ENCODE measurements around the gene PFKL.
"Not testable (repeated sequence)": the region's sequence is repeated elsewhere in the genome, so short reads cannot be mapped to it uniquely, and the experiment has no call there.

The PFKL gene

DNA sequence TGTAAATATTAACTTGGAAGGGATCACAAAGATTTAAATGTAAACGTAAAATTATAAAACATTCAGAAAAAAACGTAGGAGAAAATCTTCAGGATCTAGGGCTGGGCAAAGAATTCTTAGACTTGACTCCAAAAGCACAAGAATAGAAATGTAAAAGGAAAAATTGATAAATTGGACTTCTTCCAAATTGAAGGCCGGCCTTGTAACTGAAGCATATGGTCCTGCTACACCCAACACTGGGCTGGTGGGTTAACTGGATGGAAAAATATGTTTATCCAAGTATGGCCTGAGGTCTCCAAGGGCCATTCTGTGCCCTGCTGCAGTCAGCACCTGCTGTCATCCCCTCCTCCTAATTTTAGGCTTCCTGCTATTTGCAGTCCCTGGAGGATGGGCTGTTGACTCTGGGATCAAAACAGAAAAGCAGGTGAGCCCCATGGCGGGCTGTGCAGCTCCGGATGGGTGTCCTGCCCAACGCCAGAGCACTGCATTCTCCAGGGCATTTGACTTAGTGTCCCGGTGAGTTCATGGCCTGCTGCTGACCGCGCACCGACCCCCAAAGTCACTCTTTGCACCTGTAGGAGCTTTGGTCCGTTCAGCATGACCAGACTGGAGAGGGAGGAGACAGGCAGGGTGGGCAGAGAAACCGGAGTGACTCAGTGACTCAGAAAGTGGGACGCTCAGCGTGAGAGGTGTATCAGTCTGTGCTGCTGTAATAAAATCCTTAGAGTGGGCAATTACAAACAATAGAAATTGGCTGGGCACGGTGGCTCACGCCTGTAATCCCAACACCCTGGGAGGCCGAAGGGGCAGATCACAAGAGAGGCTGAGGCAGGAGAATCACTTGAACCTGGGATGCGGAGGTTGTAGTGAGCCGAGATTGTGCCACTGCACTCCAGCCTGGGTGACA is 20.2 kb upstream of the PFKL start:
- DNase-seq (ENCODE audit: low read depth) = no peak

DNA sequence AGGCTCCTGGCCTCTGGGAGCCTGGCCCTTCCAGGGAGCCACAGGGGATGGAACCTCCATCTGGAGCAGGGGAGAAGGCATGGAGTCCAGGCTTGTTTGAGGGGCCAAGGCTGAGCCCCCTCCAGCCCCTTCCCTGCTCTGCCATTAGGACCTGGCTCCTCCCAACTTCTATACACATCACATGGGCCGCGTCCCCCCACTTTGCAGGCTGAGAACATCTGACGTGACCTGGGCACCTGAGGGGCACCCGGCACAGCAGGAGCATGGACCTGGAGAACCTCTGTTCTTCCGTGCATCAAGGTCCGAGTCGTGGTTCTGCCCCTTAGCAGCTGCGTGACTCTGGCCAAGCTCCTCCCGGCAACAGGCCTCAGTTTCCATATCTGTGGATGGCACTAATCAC is 18.1 kb upstream of the PFKL start:
- no peak for DNase-seq (ENCODE audit: low read depth)

DNA sequence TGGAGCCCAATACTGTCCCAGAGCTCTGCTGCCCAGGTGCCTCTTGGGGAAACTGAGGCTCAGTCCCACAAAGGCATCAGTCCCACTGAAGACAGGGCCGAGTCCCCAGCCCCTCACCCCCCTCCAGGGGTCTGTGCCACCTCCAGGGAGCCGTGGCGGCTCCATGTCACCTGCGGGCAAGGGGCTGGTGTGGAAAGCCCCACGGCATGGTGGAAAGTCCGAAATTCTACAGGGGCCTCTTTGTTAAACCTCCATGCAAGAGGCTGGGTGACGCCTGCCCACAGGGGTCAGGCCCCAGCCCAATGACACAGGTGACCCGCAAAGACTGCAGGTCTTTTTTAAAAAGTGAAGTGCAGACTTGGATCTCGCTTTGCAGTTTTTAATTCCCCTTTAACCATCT is 17.5 kb upstream of the PFKL start:
- no peak for DNase-seq (ENCODE audit: low read depth)

DNA sequence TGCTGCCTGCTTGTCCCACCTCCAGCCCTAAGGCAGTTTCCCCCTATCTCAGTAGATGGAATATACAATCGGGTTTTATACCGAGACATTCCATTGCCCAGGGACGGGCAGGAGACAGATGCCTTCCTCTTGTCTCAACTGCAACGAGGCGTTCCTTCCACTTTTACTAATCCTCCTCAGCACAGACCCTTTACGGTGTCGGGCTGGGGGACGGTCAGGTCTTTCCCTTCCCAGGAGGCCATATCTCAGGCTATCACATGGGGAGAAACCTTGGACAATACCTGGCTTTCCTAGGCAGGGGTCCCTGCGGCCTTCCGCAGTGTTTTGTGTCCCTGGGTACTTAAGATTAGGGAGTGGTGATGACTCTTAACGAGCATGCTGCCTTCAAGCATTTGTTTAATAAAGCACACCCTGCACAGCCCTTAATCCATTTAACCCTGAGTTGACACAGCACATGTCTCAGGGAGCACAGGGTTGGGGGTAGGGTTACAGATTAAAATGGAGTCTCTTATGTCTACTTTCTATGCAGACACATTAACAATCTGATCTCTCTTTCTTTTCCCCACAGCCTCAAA is 16.6 kb upstream of the PFKL start:
- not testable (repeated sequence) for DNase-seq (ENCODE audit: low read depth)

DNA sequence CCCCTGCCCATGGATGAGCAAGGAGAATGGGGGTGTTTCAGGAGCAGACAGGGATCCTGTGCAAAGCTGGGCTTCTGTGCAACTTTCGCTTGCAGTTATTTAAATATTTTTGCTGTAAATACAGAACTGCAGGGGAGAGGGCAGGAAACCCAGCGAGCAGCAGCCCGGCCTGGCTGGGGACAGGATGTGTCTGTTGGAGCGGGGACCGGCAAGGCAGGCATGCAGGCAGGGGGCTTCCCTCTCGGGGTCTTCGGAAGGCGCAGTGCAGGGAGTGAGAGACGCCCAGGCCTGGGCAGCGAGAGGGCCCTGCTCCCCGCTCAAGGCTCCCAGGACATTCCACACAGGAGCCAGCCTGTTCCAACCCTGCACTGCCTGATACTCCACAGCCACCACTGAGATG is 15.9 kb upstream of the PFKL start:
- DNase-seq (ENCODE audit: low read depth) = no peak

DNA sequence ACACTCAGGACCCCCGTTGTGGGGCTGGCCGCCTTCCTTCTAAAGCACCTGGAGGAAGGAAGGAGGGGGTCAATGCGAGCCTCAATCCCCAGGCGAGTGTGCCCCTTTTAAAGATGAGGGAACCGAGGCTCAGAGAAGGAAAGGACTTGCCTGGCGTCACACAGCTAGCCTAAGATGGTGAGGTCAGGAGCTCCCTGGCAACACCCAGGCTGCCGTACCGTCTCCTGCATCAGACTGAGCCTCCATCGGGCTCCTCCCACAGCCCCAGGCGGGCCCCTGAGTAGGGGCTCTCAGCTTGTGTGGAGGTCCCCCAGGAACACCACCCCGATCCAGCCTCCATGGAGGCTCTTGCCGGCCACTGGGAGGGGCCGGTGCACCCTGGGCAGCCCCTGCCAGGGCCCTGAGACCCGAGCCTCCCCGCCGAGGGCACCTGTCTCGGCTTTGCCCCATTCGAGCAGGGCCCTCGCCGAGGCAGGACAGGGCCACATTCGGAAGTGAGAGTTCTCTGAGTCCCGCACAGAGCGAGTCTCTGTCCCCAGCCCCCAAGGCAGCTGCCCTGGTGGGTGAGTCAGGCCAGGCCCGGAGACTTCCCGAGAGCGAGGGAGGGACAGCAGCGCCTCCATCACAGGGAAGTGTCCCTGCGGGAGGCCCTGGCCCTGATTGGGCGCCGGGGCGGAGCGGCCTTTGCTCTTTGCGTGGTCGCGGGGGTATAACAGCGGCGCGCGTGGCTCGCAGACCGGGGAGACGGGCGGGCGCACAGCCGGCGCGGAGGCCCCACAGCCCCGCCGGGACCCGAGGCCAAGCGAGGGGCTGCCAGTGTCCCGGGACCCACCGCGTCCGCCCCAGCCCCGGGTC is 14.5 kb upstream of the PFKL start, which contains the start of gene AIRE:
Gene AIRE, plus strand, starts transcription at position 739 of the 855 bp plus-strand sequence. CDS start 131 bp downstream, outside the sequence.
- DNase-seq (ENCODE audit: low read depth) = no peak

DNA sequence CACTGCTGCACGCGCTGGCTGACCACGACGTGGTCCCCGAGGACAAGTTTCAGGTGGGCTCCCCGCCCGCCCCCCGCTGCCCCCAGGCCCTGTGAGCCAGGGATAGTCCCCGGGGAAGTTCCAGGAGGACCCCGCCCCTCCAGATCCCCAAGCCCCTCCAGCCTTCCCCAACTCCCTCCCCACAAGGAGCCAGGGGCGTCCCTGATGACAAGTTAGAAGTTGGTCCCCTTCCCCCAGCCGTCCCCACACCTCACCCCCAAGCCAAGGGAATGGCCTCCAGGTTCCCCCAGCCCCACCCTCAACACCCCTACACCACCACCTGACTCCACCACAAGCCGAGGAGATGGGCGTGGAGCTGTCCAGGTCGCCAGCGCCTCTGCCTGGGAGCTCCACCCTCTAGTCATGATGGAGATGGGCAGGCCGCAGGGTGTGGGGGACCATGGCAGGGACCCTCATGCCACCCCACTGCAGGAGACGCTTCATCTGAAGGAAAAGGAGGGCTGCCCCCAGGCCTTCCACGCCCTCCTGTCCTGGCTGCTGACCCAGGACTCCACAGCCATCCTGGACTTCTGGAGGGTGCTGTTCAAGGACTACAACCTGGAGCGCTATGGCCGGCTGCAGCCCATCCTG is 13.7 kb upstream of the PFKL start:
- DNase-seq (ENCODE audit: low read depth) = no peak

DNA sequence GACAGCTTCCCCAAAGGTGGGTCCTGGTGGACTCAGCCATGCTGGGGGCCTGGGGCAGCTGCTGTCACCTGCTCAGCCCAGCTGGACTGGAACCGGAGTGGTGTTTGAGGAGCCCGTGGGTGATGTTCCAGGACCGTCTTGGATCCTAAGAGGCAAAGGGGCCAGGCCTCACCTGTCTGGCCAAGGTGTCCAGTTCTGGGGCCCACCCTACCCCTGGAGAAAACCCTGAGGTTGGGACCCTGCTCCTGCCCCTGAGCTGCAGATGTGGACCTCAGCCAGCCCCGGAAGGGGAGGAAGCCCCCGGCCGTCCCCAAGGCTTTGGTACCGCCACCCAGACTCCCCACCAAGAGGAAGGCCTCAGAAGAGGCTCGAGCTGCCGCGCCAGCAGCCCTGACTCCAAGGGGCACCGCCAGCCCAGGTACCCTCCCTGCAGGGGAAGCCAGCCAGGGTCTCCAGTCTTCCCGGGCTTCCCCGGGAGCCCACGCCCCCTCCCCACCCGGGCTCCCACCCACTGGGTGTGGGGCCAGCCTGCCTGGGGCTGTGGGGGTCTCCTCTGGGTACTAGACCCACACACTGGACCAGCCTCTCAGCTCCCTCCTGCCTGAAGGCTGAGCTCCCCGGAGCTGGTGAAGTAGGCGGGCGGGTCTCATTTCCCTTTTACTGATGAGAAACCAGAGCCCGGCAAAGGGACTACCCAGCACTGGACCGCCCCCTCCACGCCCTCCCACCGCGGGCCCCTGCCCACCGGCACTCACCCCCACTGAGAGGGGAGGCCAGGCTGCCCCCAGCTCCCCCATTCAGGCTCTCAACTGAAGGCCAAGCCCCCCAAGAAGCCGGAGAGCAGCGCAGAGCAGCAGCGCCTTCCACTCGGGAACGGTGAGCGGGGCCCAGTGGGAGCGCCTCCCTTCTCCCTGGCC is 12.9 kb upstream of the PFKL start:
- no peak for DNase-seq (ENCODE audit: low read depth)

DNA sequence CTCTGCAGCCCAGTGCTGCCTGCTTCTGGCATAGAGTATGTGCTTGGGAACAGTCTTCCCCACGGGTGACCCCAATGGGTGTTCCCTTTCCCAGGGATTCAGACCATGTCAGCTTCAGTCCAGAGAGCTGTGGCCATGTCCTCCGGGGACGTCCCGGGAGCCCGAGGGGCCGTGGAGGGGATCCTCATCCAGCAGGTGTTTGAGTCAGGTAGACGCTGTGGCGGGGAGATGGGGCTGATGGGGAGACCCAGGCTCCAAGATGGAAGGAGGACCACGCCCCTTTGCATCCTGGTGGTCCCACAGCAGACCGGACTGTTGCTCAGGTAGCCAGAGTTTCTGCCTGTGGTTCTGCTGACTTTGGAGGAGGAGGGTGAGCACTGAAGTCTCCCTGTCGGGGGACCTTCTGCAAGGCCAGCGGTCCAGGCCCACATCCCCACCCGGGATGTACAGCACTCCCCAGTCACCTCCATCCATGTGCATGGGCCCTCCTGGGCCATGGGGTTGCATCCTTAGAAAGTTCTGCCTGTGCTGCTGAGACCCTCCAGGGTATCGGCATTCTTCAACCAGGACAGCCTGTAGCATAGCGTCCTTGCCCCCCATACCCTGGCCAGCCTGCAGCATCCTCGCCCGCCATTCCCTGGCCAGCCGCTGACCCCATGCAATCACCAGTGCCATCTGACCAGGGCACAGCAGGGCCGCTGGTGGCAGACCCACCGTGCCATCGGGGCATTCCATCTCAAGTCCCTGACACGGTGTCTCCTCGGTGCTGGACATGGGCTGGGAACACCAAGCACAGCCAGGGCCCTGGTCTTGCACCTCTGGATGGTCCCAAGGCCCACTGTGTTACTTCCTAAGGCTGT is 11.4 kb upstream of the PFKL start:
- no peak for DNase-seq (ENCODE audit: low read depth)

DNA sequence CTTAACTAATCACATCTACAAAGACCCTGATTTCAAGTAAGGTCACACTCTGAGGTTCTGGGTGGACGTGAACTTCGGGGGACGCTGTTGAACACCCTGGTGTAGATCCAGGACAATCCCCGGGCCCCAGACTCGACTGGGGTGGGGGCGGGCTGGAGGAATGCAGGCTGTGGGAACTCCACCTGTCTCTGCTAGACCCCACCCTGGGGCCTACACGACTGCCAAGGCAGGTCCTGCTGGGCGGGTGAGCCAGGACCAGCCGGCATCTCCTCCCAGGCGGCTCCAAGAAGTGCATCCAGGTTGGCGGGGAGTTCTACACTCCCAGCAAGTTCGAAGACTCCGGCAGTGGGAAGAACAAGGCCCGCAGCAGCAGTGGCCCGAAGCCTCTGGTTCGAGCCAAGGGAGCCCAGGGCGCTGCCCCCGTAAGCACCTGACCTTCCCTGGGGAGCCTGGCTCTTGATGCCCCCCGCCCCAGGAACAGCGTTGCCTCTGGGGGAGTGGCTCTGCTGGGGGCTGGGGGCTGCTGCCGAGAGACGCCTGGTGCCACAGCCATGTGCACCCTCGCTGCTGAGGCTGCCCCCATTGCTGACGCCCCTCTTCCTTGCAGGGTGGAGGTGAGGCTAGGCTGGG is 10.4 kb upstream of the PFKL start:
- no peak for DNase-seq (ENCODE audit: low read depth)

DNA sequence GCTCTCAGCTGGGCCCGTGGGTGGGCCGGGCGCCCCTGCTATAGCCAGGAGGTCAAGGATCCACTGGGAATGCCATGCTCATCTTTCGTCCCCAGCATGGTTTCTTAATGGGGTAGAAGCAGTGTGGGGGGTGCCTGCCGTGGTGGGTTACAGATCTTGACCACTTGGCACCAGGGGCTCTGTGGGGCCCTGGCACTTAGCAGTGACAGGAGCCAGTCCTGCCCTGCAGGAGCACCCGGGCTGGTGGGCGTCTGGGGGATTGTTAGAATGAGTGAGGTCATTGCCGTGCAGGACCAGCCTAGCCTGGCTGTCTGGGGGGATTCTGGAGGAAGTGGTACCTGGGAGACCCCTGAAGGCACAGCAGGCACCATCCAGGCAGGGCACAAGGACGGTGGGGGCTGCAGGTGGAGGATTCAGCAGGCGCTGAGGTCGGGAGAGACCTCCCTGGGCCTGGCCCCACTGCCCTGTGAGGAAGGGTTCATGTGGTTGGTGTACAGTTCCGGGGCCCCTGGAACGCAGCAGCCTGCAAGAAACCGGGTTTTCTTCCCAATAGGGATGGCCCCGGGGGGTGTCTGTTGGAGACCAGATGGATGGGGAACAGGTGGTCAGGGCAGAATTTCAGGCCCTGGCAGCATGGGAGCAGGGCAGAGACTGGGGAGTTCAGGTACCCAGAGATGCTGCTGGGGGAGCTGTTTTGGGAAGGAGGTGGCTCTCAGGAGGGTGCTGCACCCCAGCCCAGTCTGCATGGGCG is 9.4 kb upstream of the PFKL start:
- DNase-seq (ENCODE audit: low read depth) = no peak

DNA sequence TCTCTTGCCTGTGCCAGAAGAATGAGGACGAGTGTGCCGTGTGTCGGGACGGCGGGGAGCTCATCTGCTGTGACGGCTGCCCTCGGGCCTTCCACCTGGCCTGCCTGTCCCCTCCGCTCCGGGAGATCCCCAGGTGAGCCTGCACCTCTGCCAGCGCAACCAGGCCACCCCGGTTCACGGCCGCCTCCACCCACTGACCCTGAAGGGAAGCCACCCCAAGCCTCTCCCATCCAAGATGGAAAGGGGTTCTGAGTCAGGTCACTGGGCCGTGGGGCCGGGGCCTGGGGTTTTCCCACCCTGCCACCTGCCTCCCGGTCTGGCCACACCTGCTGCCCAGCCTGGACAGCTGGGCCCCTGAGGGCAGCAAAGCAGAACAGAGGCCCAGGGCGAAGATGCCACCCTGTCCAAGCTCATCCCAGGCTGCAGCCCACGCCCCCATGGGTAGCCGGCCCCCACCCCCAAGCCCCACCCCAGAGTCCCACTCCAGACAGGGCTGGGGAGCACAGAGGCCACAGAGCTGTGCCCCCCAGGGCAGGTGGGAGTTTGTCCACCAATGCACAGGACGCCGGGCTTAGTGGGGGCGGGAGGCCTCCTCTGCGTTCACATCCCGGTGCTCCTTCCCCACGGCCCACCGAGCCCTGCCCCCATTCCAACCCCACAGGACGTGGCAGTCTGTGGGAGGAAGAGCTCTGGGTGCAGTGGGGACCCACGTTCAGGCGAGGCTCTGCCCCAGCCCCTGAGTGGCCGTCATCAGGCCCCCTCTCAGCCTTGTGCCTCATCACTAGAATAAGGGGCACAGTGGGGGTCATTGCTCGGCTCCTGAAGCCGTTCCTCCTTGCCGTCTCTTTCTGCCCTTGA is 8.5 kb upstream of the PFKL start:
- DNase-seq (ENCODE audit: low read depth) = no peak

DNA sequence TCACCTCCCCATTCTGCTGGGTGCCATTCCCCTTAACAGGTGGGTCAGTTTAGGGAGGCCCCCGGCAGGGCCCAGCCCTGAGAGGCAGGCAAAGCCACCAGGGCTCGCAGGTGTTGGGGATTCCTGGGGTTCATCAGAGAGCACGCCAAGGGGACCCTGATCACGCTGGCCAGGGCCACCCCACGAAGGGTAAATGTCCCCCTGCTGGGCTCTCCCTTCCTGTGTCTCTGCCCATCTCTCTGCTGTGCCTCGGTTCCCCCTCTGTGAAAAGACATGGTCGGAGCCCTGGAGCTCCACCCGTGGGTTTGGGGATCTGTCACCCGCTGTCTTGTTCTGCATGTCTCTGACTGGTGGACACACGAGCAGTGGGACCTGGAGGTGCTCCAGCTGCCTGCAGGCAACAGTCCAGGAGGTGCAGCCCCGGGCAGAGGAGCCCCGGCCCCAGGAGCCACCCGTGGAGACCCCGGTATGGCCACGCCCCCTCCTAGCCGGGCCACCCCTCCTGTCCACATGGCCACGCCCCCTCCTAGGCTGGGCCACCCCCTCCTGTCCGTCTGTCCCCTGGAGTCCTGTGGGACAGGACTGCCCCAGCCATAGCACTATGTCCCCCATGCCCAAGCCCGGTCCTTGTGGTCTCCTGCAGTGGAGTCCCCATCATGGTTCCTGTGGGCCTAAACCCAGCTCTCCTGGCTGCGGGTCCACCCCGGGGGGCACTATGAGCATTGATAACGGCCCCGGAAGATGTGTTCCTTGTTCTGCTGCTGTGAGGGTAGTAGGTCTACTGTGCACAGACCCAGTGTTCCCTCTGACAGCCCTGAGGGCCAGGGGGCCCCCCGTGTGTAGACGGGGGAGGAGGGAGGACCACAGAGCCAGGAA is 7.7 kb upstream of the PFKL start:
- no peak for DNase-seq (ENCODE audit: low read depth)

DNA sequence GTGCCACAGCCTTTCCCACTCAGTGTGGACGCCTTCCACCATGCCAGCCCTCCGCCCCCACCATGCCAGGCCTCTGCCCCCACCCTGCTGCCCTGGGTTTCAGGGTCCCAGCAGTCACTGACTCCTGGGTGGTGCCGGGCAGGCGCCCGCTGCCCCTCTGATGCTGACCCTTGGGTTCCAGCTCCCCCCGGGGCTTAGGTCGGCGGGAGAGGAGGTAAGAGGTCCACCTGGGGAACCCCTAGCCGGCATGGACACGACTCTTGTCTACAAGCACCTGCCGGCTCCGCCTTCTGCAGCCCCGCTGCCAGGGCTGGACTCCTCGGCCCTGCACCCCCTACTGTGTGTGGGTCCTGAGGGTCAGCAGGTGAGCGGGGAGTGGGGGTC is 7.0 kb upstream of the PFKL start:
- no peak for DNase-seq (ENCODE audit: low read depth)

DNA sequence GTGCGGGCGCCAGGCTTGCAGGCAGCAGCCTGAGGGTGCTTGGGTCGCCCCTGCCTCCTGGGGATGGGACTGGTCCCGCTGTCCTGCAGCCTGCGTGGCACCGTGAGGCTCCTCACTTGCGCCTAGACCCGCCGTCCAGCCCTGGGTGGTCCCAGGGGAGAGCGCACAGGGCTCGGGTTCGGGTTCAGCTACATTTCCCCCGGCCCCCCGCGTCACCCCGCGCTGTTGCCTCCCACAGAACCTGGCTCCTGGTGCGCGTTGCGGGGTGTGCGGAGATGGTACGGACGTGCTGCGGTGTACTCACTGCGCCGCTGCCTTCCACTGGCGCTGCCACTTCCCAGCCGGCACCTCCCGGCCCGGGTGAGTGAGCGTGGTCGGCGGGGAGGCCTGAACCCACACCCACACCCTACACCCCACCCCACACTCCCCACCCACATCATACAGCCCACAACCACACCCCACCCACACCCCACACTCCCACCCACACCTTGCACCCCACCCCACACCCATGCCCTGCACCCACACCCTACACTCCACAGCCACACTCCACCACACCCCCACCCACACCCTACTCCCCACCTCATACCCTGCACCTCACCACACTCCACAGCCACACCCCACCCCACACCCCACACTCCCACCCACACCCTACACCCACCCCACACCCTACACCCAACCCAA is 6.2 kb upstream of the PFKL start:
- DNase-seq (ENCODE audit: low read depth) = no peak

DNA sequence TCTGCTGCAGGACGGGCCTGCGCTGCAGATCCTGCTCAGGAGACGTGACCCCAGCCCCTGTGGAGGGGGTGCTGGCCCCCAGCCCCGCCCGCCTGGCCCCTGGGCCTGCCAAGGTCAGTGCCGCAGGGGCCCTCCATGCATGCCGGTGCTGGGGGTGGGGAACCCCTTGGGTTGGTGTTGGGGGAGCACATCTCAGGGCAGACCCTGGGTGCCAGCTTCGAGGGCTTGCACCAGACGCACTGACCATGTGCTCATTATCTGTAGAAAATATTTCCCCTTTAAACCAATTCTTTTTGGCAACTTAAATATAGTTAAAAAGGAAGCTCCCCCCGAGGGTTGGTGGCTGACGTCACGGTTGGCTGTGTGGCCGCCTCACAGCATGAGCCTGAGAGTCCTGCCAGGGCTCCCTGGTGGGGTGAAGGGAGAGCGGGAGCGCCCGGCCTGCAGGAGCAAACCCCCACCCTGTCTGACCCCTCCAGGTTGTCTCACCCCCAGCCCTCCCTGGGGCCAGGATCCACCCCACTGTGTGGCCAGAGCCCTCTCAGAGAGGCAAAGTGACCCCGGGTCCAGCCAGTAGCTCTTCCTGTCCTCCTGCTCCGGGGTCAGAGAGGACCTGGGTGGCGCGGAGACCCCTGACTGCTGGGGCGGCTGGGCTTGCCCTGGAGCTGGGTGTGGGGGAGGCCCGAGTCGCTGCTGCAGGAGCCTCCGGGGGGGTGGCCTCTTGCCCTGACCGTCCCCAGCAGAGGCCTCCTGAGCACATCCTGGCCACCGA is 5.3 kb upstream of the PFKL start:
- DNase-seq (ENCODE audit: low read depth) = no peak
